ENCODE measurements around the gene EMX1.

GRCh38 chr2:72936660-72937355, 19.5 kb downstream of the EMX1 start:
- TF ChIP-seq EZH2 (IDR thresholded peaks at IDR 0.05; ENCODE audit: insufficient read depth, poor library complexity, severe bottlenecking): no peak
- TF ChIP-seq EZH2phosphoT487 (IDR thresholded peaks at IDR 0.05; ENCODE audit: insufficient read depth, low read depth): no peak
